ENCODE measurements around the gene TAB2. TPM values are rescaled to one million over a fixed set of nuclear protein-coding genes. Genes with fewer than 3 reads are reported as not detected.
"Not testable (repeated sequence)": the region's sequence is repeated elsewhere in the genome, so short reads cannot be mapped to it uniquely, and the experiment has no call there.

Gene TAB2
- total RNA-seq, 1 experiment from 2014 or later: 12.4 TPM

DNA sequence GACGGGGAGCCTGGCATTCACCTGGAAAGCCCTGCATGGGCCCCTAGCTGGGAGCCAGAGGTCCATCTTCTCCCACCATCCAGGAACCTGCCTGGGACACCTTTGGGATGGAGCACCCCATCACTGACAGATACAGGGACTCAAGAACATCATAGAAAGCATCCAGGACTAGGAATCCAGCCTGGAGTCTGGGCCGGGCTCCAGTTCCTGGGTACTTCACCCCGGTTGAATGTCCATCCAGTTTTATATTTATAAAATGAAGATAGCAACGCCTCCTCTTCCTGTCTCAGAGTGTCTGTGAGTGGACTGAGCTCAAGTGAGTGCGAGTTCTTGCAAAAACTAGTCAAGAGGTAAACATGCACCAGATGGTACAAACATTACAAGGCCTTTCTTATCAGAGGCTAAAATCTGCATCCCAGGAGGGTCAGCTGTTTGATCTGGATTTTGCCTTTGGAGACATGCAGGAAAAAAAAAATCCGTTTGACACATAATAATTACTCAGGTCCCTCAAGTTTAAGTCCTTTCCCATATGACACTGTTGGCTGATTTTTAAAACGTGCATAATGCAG is 139.9 kb downstream of the TAB2 start:
- in situ Hi-C loops (cut with HindIII; ENCODE audit: low pct_unique_long_range_greater_than_20kb, low sequenced_read_pairs): no loop called here
- no peak for DNase-seq (ENCODE audit: low read depth, low spot score)

DNA sequence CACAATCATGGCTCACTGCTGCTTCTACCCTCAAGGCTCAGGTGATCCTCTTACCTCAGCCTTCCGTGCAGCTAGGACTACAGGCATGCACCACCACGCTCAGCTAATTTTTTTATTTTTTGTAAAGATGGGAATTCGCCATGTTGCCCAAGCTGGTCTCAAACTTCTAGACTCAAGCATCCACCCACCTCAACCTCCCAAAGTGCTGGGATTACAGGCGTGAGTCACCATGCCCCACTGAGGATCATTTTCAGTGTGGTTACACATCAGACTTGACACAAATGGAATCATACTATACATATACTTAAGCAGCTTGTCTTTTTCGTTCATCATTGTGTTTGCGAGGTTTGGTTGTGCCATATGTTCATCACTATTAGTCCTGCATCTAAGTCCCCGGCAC is 140.7 kb downstream of the TAB2 start:
- DNase-seq (ENCODE audit: low read depth, low spot score): no peak
- in situ Hi-C loops (cut with HindIII; ENCODE audit: low pct_unique_long_range_greater_than_20kb, low sequenced_read_pairs): no loop called here

GRCh38 chr6:149458806-149459205 is 141.3 kb downstream of the TAB2 start:
- DNase-seq (ENCODE audit: low read depth, low spot score): no peak
- in situ Hi-C loops (cut with HindIII; ENCODE audit: low pct_unique_long_range_greater_than_20kb, low sequenced_read_pairs): no loop called here

DNA sequence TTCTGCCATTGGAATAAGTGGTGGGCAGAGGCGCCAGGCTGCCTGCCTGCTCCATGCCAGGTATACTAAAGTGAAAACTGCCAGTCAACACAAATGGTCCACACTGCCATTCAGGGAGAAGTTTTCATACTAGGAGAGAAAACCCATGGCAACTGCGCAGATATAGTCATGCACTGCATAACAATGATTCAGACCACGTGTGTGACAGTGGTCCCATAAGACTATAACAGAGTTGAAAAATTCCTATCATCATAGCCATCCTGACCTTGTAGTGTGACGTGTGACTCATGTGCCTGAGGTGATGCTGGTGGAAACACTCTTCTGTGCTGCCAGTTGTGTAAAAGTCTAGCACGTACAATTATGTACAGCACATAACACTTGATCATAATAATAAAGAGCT is 142.2 kb downstream of the TAB2 start:
- in situ Hi-C loops (cut with HindIII; ENCODE audit: low pct_unique_long_range_greater_than_20kb, low sequenced_read_pairs): no loop called here

DNA sequence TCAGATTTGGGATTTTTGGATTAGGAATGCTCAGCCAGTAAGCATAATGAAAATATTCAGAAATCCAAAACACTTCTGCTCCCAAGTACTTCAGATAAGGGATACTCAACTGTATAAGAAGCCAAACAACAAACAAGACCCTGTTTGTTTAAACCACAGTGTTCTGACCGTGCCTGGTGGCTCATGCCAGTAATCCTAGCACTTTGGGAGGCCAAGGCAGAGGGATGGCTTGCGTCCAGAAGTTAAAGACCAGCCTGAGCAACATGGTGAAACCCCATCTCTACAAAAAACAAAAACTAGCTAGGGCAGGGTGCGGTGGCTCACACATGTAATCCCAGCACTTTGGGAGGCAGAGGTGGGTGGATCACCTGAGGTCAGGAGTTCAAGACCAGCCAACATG is 142.7 kb downstream of the TAB2 start:
- not testable (repeated sequence) for DNase-seq (ENCODE audit: low read depth, low spot score)

More for the DNA sequence above, 142.2 kb downstream of the TAB2 start:
- DNase-seq (ENCODE audit: low read depth, low spot score): no peak

More for the DNA sequence above, 142.7 kb downstream of the TAB2 start:
- in situ Hi-C loops (cut with HindIII; ENCODE audit: low pct_unique_long_range_greater_than_20kb, low sequenced_read_pairs): not testable (repeated sequence)

Small RNA genes within 50 kb of the gene (small RNA-seq; reads per million reads assigned to genes)
- gene RN7SL234P: 0 reads per million in 2 experiments

Other genes with a start within 250 kb of the TAB2 start
- 0.43 TPM in 1 of 2 replicates, not detected in the other for gene SUMO4, start 82.5 kb downstream of the TAB2 start, total RNA-seq (2014; rRNA removed; shearing (Covaris generic))
- gene ZC3H12D, start 167.3 kb downstream of the TAB2 start, total RNA-seq (2014; rRNA removed; shearing (Covaris generic)): 0.13 TPM in 1 of 2 replicates, not detected in the other
- gene PPIL4, start 228.3 kb downstream of the TAB2 start, total RNA-seq (2014; rRNA removed; shearing (Covaris generic)): 21.3 and 22.0 TPM in 2 replicates
- 28.1 and 29.0 TPM in 2 replicates for gene GINM1, start 248.7 kb downstream of the TAB2 start, total RNA-seq (2014; rRNA removed; shearing (Covaris generic))